SK-MEL-5 (cell line): ENCODE results near the gene FREY1. TPM values are rescaled to one million over a fixed set of nuclear protein-coding genes. Genes with fewer than 3 reads are reported as not detected.

Experiments used
- DNase-seq: peaks from one replicate; pipeline ENCODE4 v3.0.0-alpha.2; 2016; ENCODE audit warnings: low read depth, low spot score
- in situ Hi-C: cut with HindIII; loops from 2 replicates; pipeline ENCODE4 v1.10.0; 2016; ENCODE audit warnings: low sequenced_read_pairs, high pct_unique_total_duplicates, low pct_unique_long_range_greater_than_20kb
- total RNA-seq: library from RNA; depleted of rRNA; stranded (reverse); fragments of >200 nt; shearing (Covaris generic); gene quantifications from 2 replicates; pipeline ENCODE4 v1.2.3, GENCODE V29; 2014

The FREY1 gene
- total RNA-seq, 1 experiment from 2014 or later, result 0.37 TPM

DNA sequence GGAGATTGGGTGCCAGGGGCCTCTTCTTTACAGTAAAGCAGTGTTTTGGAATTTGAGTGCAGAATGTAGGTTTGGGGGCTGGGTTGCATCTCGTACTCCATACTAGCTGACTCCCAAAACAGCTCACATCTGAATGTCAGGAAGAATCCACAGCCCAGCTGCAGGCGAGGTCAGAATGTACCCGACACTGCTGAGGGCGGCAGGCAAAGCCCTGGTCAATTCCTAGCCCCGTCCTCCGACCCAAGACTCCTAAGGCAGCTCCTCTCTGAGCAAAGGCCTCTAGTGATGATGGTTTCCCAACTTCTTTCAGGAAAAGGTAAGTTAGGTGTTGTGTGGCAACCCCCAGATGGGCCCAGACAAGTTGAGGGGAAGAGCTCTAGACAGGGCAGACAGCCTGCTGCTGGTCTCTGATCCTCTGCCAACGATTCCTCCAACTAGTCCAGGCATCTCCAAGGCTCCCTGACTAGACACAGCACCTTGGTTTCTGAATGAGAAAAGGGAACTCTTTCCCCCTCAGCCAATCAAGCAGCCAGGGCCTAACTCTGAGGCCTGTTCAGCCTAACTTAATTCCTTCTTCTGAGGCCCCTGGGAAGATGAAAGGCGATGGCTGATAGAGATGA lies 24.0 kb upstream of the FREY1 start:
- in situ Hi-C loops, result no loop called here
- no peak for DNase-seq

- in situ Hi-C loops, result no loop called here
- DNase-seq, result no peak
These were observed 23.1 kb upstream of the FREY1 start for GRCh38 chr11:45930031-45930794.

DNA sequence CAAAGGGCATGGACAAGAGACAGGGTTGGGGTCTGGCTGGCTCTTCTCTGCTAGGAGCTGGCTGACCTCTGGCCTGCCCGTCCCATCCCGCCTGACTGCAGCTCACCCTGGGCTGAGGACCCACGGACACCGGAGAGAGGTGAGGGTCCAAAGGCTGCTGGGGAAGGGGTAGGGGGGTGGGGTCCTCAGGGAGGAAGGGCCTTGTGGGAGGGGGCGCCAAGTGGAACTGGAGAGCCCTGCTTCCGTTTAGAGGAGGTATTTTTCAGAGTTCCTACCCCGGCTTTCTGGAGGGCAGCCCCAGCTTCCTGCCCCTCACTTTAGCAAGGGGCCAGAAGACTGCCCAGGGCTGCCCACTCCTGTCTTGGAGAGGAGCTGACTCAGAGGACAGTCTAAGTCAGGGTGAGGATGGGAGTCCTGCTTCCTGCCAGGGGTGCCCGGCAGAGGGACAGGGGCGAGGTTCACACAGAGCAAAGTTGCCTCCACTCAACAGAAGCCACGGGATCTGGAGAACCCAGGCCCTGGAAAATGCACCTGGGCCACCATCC lies 22.5 kb upstream of the FREY1 start:
- DNase-seq, result no peak
- in situ Hi-C loops, result no loop called here

DNA sequence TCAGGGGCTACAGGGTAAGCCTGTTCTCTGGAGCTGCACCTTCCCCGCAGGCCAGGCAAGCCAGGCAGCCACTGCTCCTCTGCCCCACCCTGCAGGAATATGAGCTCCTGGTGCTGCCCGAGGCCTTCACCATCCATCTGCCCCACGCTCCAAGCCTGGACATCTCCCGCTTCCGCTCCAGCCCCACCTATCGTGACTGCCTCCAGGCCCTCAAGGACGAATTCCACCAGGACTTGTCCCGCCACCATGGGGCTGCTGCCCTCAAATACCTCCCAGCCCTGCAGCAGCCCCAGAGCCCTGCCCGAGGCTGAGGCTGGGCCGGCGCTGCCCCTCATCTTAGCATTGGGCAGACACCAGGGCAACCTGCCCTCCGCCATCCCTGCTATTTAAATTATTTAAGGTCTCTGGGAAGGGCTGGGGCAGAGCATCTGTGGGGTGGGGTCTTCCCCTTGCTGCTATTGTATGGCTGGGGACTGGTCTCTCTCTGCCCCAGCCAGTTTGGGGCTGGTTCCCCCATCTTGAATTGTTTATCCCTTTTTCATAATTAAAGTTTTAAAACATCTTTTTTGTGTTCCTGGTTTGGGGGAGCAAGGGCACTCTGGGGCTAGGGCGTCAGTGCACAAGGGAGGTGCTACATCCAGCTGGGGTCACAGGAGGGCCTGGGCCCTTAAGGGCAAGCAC lies 21.6 kb upstream of the FREY1 start:
- no peak for DNase-seq
- in situ Hi-C loops, result no loop called here

DNA sequence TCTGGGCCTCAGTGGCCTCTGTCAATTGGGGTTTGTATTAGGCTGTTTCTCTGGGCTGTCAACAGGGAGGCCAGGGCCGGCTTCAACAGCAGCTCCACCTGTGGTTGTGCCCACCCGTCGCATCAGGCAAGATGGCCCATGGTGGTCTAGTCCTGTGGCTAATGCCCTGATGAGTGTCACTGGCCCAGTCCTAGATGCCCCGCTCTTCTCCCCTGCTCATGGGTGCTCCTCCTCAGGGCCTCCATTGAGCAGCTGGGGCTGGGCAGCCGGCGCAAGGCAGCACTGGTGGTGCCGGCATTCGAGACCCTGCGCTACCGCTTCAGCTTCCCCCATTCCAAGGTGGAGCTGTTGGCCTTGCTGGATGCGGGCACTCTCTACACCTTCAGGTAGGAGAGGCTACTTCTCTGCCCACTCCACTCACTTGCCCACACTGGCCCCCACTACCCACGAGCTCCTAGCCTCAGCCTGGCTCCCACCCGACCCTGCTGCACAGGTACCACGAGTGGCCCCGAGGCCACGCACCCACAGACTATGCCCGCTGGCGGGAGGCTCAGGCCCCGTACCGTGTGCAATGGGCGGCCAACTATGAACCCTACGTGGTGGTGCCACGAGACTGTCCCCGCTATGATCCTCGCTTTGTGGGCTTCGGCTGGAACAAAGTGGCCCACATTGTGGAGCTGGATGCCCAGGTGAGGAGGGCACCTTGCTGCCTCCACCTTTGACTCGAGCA lies 20.8 kb upstream of the FREY1 start:
- in situ Hi-C loops, result no loop called here
- DNase-seq, result no peak

- no peak for DNase-seq
- in situ Hi-C loops, result no loop called here
These were observed 20.2 kb upstream of the FREY1 start for GRCh38 chr11:45927332-45927683.

DNA sequence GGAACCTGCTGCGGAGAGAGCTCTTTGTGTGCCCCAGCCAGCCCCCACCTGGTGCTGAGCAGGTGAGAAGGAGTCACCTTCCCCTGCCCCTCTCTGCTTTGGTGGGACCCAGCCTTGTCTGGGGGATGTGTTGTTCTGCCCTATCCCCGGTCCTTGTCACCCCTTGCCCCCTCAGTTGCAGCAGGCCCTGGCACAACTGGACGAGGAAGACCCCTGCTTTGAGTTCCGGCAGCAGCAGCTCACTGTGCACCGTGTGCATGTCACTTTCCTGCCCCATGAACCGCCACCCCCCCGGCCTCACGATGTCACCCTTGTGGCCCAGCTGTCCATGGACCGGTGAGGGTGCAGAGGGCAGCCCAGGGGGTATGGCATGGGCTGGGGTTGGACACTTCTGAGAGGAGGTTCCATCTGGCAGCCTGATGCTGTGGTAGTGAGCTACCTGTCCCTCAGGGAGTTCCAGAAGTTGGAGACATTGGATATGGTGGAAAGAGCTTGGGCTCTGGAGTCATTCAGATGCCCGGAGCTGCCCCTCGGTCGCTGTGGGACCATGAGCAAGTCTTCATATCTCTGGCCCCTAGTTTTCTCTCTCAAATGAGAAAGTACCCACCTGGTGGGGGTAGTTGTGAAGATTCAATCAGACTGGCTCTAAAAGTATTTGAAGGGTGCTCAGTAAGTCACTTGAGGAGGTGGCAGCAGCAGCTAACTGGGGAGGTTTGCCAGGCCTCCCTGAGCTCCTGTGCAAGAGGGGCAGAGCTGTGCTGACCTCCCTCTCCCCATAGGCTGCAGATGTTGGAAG lies 19.7 kb upstream of the FREY1 start:
- no peak for DNase-seq
- in situ Hi-C loops, result no loop called here

GRCh38 chr11:45926001-45926401 lies 18.9 kb upstream of the FREY1 start:
- in situ Hi-C loops, result no loop called here
- no peak for DNase-seq

DNA sequence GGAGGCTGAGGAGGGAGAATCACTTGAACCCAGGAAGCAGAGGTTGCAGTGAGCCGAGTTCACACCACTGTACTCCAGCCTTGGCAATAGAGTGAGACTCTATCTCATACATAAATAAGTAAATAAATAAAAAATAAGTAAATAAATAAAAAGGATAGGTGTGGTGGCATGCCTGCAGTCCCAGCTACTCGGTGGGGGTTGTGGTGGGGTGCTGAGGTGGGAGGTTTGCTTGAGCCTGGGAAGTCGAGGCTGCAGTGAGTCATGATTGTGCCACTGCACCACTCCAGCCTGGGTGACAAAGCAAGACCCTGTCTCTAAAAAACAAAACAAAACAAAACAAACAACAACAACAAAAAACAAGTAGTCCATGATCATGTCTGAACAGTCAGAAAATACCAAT lies 18.5 kb upstream of the FREY1 start:
- in situ Hi-C loops, result no loop called here
- DNase-seq, result no peak

GRCh38 chr11:45924927-45925326 lies 17.9 kb upstream of the FREY1 start:
- in situ Hi-C loops, result no loop called here
- DNase-seq, result no peak

DNA sequence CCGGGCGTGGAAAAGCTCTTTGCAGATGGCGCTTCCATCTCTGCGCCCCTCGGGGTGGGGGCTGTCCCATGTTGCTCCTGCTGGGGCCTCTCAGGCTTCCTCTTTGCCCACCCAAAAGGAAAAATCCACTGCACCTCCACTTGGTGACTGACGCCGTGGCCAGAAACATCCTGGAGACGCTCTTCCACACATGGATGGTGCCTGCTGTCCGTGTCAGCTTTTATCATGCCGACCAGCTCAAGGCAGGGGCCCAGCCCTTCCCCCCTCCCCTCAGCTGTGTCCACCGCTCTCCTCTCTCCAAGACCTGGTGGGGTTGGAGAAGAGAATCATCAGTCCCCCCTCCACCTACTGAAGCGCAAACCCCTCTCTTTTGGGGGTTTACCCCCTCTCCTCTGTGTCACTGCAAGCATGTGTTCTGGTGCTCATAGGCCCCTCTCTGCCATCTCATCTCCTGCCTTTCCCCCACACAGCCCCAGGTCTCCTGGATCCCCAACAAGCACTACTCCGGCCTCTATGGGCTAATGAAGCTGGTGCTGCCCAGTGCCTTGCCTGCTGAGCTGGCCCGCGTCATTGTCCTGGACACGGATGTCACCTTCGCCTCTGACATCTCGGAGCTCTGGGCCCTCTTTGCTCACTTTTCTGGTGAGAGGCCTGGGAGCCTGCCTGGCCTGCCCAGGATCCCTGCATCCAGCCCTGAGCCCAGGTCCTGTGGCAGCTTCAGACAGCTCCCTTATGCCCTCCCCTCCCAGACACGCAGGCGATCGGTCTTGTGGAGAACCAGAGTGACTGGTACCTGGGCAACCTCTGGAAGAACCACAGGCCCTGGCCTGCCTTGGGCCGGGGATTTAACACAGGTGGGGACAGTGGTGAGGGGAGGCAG lies 17.2 kb upstream of the FREY1 start:
- in situ Hi-C loops, result no loop called here
- DNase-seq, result no peak

DNA sequence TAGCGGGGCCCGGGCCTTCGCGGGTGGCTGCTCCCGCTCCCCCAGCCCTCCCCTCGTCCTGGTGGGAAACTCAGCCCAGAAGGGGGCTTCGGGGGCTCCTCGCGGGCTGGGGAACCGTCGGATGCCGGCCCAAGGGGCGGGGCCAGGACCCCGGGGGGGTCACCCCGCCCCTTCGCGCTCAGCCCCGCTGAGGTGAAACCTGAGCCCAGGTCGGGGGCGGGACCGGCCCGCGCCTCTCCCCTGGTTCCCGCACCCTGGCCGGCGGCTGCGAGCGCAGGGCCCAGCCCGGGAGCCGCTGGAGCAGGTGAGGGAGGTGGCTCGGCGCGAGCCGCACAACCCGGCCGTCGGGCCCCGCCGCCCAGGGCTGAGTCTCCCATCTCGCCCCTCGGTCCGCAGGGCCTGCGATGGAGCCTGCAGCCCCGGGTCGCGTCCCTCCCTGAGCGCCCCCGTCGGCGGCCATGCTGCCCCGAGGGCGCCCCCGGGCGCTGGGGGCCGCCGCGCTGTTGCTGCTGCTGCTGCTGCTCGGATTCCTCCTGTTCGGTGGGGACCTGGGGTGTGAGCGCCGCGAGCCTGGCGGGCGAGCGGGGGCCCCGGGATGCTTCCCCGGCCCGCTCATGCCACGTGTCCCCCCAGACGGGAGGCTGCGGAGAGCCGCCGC lies 15.5 kb upstream of the FREY1 start, which contains the start of gene LARGE2:
LARGE2 (plus strand) TSS at position 232 of the 658 bp plus-strand sequence; CDS start at position 459, 227 bp downstream.
- DNase-seq, result no peak
- in situ Hi-C loops, result no loop called here

- in situ Hi-C loops, result no loop called here
- DNase-seq, result no peak
These were observed 14.7 kb upstream of the FREY1 start for GRCh38 chr11:45921561-45922424.

GRCh38 chr11:45920531-45921477 lies 13.7 kb upstream of the FREY1 start:
- DNase-seq, result no peak
- in situ Hi-C loops, result no loop called here
